ENCODE data around the gene ST3GAL3. TPM values are rescaled to one million over a fixed set of nuclear protein-coding genes. Genes with fewer than 3 reads are reported as not detected.

The ST3GAL3 gene
- total and polyA plus RNA-seq, 2 of the 13 experiments (the other 11 are each of a cell fraction or from before 2014, with no cell fraction given): 5.1 to 8.1 TPM

DNA sequence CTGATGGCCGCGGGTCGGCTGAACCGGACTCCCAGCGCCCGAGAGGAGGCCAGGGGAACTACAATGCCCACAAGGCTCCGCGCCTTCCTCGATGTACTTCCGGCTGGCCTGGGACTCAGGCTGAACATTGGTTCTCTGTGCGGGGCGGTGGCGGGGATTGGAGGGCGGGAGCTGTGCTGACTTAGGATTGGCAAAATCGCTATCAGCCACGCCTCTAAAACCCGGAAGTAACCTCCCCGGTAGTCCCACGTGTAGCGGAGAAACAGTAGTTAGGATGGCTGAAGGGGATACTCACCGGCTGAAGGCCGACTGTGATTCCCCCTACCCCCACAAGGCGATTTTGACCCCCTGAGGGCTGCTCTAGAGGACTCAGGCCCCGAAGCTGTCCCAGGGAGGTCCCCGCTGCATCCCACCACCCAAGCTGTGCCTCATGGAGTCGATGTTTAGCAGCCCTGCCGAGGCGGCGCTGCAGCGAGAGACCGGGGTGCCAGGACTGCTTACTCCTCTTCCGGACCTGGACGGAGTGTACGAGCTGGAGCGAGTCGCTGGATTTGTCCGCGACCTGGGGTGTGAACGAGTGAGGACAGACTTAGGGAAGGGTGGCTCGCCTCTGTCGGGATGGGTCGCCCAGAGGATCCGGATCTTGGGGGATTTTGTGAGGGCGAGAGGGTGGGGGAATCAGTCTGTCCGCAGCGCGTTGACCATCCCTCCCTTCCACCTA lies 262.6 kb downstream of the ST3GAL3 start, which contains the start of gene DPH2 (continued):
- TF ChIP-seq, protein P1, sequence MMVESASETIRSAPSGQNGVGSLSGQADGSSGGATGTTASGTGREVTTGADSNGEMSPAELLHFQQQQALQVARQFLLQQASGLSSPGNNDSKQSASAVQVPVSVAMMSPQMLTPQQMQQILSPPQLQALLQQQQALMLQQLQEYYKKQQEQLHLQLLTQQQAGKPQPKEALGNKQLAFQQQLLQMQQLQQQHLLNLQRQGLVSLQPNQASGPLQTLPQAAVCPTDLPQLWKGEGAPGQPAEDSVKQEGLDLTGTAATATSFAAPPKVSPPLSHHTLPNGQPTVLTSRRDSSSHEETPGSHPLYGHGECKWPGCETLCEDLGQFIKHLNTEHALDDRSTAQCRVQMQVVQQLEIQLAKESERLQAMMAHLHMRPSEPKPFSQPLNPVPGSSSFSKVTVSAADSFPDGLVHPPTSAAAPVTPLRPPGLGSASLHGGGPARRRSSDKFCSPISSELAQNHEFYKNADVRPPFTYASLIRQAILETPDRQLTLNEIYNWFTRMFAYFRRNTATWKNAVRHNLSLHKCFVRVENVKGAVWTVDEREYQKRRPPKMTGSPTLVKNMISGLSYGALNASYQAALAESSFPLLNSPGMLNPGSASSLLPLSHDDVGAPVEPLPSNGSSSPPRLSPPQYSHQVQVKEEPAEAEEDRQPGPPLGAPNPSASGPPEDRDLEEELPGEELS (CRISPR knock-in tag; IDR thresholded peaks at IDR 0.05): no peak
- TF ChIP-seq GTF3A (CRISPR knock-in tag; conservative IDR thresholded peaks at IDR 0.05): no peak
- TF ChIP-seq, protein P2, sequence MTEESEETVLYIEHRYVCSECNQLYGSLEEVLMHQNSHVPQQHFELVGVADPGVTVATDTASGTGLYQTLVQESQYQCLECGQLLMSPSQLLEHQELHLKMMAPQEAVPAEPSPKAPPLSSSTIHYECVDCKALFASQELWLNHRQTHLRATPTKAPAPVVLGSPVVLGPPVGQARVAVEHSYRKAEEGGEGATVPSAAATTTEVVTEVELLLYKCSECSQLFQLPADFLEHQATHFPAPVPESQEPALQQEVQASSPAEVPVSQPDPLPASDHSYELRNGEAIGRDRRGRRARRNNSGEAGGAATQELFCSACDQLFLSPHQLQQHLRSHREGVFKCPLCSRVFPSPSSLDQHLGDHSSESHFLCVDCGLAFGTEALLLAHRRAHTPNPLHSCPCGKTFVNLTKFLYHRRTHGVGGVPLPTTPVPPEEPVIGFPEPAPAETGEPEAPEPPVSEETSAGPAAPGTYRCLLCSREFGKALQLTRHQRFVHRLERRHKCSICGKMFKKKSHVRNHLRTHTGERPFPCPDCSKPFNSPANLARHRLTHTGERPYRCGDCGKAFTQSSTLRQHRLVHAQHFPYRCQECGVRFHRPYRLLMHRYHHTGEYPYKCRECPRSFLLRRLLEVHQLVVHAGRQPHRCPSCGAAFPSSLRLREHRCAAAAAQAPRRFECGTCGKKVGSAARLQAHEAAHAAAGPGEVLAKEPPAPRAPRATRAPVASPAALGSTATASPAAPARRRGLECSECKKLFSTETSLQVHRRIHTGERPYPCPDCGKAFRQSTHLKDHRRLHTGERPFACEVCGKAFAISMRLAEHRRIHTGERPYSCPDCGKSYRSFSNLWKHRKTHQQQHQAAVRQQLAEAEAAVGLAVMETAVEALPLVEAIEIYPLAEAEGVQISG (CRISPR knock-in tag; IDR thresholded peaks at IDR 0.05): peak; percentile 53; the same call in 1 of the 2 replicates
- TF ChIP-seq ZNF670 (CRISPR knock-in tag; IDR thresholded peaks at IDR 0.05; ENCODE audit: borderline replicate concordance): no peak
- TF ChIP-seq, protein P3, sequence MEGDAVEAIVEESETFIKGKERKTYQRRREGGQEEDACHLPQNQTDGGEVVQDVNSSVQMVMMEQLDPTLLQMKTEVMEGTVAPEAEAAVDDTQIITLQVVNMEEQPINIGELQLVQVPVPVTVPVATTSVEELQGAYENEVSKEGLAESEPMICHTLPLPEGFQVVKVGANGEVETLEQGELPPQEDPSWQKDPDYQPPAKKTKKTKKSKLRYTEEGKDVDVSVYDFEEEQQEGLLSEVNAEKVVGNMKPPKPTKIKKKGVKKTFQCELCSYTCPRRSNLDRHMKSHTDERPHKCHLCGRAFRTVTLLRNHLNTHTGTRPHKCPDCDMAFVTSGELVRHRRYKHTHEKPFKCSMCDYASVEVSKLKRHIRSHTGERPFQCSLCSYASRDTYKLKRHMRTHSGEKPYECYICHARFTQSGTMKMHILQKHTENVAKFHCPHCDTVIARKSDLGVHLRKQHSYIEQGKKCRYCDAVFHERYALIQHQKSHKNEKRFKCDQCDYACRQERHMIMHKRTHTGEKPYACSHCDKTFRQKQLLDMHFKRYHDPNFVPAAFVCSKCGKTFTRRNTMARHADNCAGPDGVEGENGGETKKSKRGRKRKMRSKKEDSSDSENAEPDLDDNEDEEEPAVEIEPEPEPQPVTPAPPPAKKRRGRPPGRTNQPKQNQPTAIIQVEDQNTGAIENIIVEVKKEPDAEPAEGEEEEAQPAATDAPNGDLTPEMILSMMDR (CRISPR knock-in tag; IDR thresholded peaks at IDR 0.05): peak; percentile 40
- TF ChIP-seq, protein P4, sequence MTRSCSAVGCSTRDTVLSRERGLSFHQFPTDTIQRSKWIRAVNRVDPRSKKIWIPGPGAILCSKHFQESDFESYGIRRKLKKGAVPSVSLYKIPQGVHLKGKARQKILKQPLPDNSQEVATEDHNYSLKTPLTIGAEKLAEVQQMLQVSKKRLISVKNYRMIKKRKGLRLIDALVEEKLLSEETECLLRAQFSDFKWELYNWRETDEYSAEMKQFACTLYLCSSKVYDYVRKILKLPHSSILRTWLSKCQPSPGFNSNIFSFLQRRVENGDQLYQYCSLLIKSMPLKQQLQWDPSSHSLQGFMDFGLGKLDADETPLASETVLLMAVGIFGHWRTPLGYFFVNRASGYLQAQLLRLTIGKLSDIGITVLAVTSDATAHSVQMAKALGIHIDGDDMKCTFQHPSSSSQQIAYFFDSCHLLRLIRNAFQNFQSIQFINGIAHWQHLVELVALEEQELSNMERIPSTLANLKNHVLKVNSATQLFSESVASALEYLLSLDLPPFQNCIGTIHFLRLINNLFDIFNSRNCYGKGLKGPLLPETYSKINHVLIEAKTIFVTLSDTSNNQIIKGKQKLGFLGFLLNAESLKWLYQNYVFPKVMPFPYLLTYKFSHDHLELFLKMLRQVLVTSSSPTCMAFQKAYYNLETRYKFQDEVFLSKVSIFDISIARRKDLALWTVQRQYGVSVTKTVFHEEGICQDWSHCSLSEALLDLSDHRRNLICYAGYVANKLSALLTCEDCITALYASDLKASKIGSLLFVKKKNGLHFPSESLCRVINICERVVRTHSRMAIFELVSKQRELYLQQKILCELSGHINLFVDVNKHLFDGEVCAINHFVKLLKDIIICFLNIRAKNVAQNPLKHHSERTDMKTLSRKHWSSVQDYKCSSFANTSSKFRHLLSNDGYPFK (CRISPR knock-in tag; IDR thresholded peaks at IDR 0.05; ENCODE audit: borderline replicate concordance): no peak
- peak; percentile 30; the same call in 1 of the 2 replicates for TF ChIP-seq SPEN (CRISPR knock-in tag; IDR thresholded peaks at IDR 0.05; ENCODE audit: low read depth)
- TF ChIP-seq ZNF883 (CRISPR knock-in tag; IDR thresholded peaks at IDR 0.05; ENCODE audit: not compliant biosample characterization): no peak
- TF ChIP-seq HMGA1 (CRISPR knock-in tag; conservative IDR thresholded peaks at IDR 0.05): no peak
- no peak for TF ChIP-seq ESRRA (CRISPR knock-in tag; IDR thresholded peaks at IDR 0.05; ENCODE audit: low read depth)
- TF ChIP-seq, protein P5, sequence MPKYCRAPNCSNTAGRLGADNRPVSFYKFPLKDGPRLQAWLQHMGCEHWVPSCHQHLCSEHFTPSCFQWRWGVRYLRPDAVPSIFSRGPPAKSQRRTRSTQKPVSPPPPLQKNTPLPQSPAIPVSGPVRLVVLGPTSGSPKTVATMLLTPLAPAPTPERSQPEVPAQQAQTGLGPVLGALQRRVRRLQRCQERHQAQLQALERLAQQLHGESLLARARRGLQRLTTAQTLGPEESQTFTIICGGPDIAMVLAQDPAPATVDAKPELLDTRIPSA (CRISPR knock-in tag; IDR thresholded peaks at IDR 0.05; ENCODE audit: borderline replicate concordance): no peak
- TF ChIP-seq ZNF619 (CRISPR knock-in tag; IDR thresholded peaks at IDR 0.05): no peak; the same call in 1 of the 2 replicates
- peak; percentile 89 for TF ChIP-seq NFYB (CRISPR knock-in tag; IDR thresholded peaks at IDR 0.05)
- TF ChIP-seq, protein P6, sequence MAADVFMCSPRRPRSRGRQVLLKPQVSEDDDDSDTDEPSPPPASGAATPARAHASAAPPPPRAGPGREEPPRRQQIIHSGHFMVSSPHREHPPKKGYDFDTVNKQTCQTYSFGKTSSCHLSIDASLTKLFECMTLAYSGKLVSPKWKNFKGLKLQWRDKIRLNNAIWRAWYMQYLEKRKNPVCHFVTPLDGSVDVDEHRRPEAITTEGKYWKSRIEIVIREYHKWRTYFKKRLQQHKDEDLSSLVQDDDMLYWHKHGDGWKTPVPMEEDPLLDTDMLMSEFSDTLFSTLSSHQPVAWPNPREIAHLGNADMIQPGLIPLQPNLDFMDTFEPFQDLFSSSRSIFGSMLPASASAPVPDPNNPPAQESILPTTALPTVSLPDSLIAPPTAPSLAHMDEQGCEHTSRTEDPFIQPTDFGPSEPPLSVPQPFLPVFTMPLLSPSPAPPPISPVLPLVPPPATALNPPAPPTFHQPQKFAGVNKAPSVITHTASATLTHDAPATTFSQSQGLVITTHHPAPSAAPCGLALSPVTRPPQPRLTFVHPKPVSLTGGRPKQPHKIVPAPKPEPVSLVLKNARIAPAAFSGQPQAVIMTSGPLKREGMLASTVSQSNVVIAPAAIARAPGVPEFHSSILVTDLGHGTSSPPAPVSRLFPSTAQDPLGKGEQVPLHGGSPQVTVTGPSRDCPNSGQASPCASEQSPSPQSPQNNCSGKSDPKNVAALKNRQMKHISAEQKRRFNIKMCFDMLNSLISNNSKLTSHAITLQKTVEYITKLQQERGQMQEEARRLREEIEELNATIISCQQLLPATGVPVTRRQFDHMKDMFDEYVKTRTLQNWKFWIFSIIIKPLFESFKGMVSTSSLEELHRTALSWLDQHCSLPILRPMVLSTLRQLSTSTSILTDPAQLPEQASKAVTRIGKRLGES (CRISPR knock-in tag; IDR thresholded peaks at IDR 0.05; ENCODE audit: borderline replicate concordance): no peak

Data from HepG2 (cell line).